Astrocyte (in vitro differentiated cells and primary cell): Measurements from ENCODE around the gene NPR2.

ENCODE experiments used
- EZH2 ChIP-seq: IDR thresholded peaks from 2 replicates; pipeline ENCODE4 v1.6.1; 2012; ENCODE audit warnings: mild to moderate bottlenecking, low read length, inconsistent platforms; ENCODE audit not compliant: insufficient read depth
- TF ChIP-seq, protein P1 (sequence below): IDR thresholded peaks from 2 replicates; pipeline ENCODE4 v1.5.1; 2011; ENCODE audit warnings: low read depth, mild to moderate bottlenecking, inconsistent platforms, low read length, moderate library complexity; ENCODE audit not compliant: insufficient read depth

DNA sequence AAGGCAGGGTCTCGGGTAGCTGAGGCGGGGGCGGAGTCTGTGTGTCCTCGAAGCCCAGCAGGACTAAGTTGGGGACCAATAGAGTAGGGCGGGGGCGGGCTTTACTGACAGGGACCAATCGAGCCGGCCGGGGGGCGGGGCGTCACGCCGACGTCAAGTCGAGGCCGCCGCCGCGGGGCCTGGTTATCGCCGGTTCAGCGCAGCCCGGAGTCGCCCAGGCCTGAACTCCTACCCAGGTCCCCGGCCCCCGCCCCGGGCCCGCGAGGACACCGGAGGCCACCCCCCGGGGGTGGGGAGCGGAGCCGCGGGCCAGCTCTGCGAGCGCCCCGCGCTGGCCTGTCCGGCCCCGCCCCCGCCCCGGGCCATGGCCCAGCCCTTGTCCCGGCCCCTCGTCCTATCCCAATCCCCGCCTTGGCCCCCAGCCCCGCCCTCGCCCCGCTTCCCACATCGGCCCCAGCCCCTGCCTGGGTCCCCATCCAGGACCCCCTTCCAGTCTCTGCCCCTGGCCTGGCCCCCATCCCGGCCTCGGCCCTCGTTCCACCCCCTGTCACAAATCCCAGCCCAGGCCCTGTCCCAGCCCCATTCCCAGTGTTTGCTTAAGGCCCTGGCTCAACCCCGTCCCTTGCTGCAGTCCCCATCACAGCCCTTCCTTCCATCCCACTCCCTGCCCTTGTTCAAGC is 37.8 kb downstream of the NPR2 start, which contains the start of gene TMEM8B:
- TF ChIP-seq, protein P1, sequence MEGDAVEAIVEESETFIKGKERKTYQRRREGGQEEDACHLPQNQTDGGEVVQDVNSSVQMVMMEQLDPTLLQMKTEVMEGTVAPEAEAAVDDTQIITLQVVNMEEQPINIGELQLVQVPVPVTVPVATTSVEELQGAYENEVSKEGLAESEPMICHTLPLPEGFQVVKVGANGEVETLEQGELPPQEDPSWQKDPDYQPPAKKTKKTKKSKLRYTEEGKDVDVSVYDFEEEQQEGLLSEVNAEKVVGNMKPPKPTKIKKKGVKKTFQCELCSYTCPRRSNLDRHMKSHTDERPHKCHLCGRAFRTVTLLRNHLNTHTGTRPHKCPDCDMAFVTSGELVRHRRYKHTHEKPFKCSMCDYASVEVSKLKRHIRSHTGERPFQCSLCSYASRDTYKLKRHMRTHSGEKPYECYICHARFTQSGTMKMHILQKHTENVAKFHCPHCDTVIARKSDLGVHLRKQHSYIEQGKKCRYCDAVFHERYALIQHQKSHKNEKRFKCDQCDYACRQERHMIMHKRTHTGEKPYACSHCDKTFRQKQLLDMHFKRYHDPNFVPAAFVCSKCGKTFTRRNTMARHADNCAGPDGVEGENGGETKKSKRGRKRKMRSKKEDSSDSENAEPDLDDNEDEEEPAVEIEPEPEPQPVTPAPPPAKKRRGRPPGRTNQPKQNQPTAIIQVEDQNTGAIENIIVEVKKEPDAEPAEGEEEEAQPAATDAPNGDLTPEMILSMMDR = no peak
- TF ChIP-seq EZH2 = no peak
